K562 (cell line): ENCODE data around the gene CMTR1. TPM values are rescaled to one million over a fixed set of nuclear protein-coding genes. Genes with fewer than 3 reads are reported as not detected.

Source experiments
- BRF2 ChIP-seq: IDR thresholded peaks from 3 replicates; pipeline ENCODE4 v1.6.1; 2011; ENCODE audit warnings: borderline replicate concordance, mild to moderate bottlenecking; ENCODE audit not compliant: insufficient read length, insufficient read depth
- ETV6 ChIP-seq, 3 experiments: fragments of 150-350 bp in 1 of 3; sonication (generic) in 1 of 3; formaldehyde crosslinking in 1 of 3; IDR thresholded peaks; 2 replicates each; pipeline versions ENCODE4 v1.6.1 to v1.8.0; 2014 to 2022; ENCODE audit warnings: borderline replicate concordance in 2 of 3, low read depth in 2 of 3, antibody characterized with exemption in 1 of 3, low read length in 1 of 3, mild to moderate bottlenecking in 1 of 3, missing genetic modification reagents in 1 of 3
- GATAD2A ChIP-seq: fragments of 450-650 bp; IDR thresholded peaks from 2 replicates; pipeline ENCODE4 v1.6.1; 2017
- HDAC6 ChIP-seq: IDR thresholded peaks from 2 replicates; pipeline ENCODE4 v1.6.1; 2012; ENCODE audit warnings: low read depth, mild to moderate bottlenecking, control low read depth, inconsistent platforms, low read length, moderate library complexity
- HDGF ChIP-seq: fragments of 450-650 bp; IDR thresholded peaks from 2 replicates; pipeline ENCODE4 v1.6.1; 2016
- MYNN ChIP-seq, 2 experiments: sonication (generic); formaldehyde crosslinking in 1 of 2; IDR thresholded peaks; 2 replicates each; pipeline versions ENCODE4 v1.5.0 to v1.6.1; 2016 to 2020; ENCODE audit warnings: antibody characterized with exemption in 1 of 2, missing genetic modification reagents in 1 of 2
- NFIC ChIP-seq: fragments of 450-650 bp; IDR thresholded peaks from 2 replicates; pipeline ENCODE4 v1.6.1; 2017; ENCODE audit warnings: mild to moderate bottlenecking, inconsistent platforms
- NONO ChIP-seq, 2 experiments: fragments of 200-400 bp in 1 of 2; fragments of 450-650 bp in 1 of 2; formaldehyde crosslinking in 1 of 2; IDR thresholded peaks; 2 replicates each; pipeline ENCODE4 v1.6.1; 2017; ENCODE audit warnings: low read depth in 2 of 2, mild to moderate bottlenecking in 2 of 2, moderate library complexity in 2 of 2, low read length in 1 of 2
- RAD21 ChIP-seq, 2 experiments: fragments of 250-450 bp in 1 of 2; fragments of 450-650 bp in 1 of 2; sonication (Bioruptor Pico) in 1 of 2; formaldehyde crosslinking in 1 of 2; IDR thresholded peaks in 1 of 2; conservative IDR thresholded peaks in 1 of 2; 2 replicates each; pipeline versions ENCODE4 v1.4.0 to v1.8.0; 2020 to 2022; ENCODE audit warnings: mild to moderate bottlenecking in 2 of 2, moderate library complexity in 1 of 2
- ZBTB2 ChIP-seq: fragments of 450-650 bp; IDR thresholded peaks from 2 replicates; pipeline ENCODE4 v1.6.1; 2016; ENCODE audit warnings: antibody characterized with exemption
- ZFPM2 ChIP-seq: fragments of 250-450 bp; sonication (Bioruptor Pico); IDR thresholded peaks from 2 replicates; pipeline ENCODE4 v1.5.1; 2022; ENCODE audit warnings: mild to moderate bottlenecking
- ZNF184 ChIP-seq: sonication (generic); formaldehyde crosslinking; IDR thresholded peaks from 2 replicates; pipeline ENCODE4 v1.5.0; 2020; ENCODE audit warnings: missing genetic modification reagents
- ZNF561 ChIP-seq: fragments of 450-650 bp; formaldehyde crosslinking; conservative IDR thresholded peaks from 2 replicates; pipeline ENCODE4 v1.4.0; 2020; ENCODE audit warnings: mild to moderate bottlenecking, moderate library complexity
- polyA plus RNA-seq, 8 experiments: library from polyadenylated mRNA; depleted of rRNA in 4 of 8; stranded (reverse) in 5 of 8; unstranded in 3 of 8; fragments of >200 nt; fragmentation: Nextera tagmentation in 2 of 8; fragmentation: Illumina TruSeq in 1 of 8; extraction: Ambion mirVana in 2 of 8; extraction: Trizol in 1 of 8; gene quantifications; 2 replicates each; pipeline versions ENCODE4 v1.2.1 to v1.2.3, GENCODE V29; 2011 to 2014; ENCODE audit warnings: inconsistent platforms in 1 of 8, missing spikeins in 1 of 8
- total RNA-seq, 7 experiments: library from RNA; depleted of rRNA in 6 of 7; stranded (reverse); fragments of >200 nt in 6 of 7; fragmentation: Illumina TruSeq in 2 of 7; extraction: Trizol in 2 of 7; gene quantifications; 2 replicates each; pipeline versions ENCODE4 v1.2.1 to v1.2.3, GENCODE V29; 2011 to 2021; ENCODE audit warnings: low replicate concordance in 1 of 7
- TF ChIP-seq, protein P1 (sequence below), 2 experiments: fragments of 450-650 bp in 1 of 2; sonication (generic) in 1 of 2; formaldehyde crosslinking in 1 of 2; IDR thresholded peaks; 2 replicates each; pipeline versions ENCODE4 v1.7.1 to v1.9.0; 2016 to 2022; ENCODE audit warnings: inconsistent platforms in 1 of 2, mild to moderate bottlenecking in 1 of 2, missing genetic modification reagents in 1 of 2

The CMTR1 gene
- total and polyA plus RNA-seq, 9 of the 15 experiments (the other 6 are each of a cell fraction or from before 2014, with no cell fraction given), result 2.9 to 63.5 (median 49.5) TPM

GRCh38 chr6:37489697-37490336, 56.8 kb downstream of the CMTR1 start (continued):
- TF ChIP-seq GATAD2A, result no peak
- no peak for TF ChIP-seq ZNF184
- TF ChIP-seq MYNN (IDR thresholded peaks at IDR 0.05), result no peak
- TF ChIP-seq MYNN (CRISPR knock-in tag; IDR thresholded peaks at IDR 0.05), result no peak
- no peak for TF ChIP-seq ETV6 (IDR thresholded peaks at IDR 0.05; ENCODE audit: borderline replicate concordance in 1 of 2, low read depth in 2 of 2, low read length in 1 of 2)
- no peak for TF ChIP-seq ETV6 (CRISPR knock-in tag; IDR thresholded peaks at IDR 0.05; ENCODE audit: borderline replicate concordance)
- no peak for TF ChIP-seq NONO (IDR thresholded peaks at IDR 0.05; ENCODE audit: low read depth in 2 of 2, low read length in 1 of 2)
- TF ChIP-seq, protein P1, sequence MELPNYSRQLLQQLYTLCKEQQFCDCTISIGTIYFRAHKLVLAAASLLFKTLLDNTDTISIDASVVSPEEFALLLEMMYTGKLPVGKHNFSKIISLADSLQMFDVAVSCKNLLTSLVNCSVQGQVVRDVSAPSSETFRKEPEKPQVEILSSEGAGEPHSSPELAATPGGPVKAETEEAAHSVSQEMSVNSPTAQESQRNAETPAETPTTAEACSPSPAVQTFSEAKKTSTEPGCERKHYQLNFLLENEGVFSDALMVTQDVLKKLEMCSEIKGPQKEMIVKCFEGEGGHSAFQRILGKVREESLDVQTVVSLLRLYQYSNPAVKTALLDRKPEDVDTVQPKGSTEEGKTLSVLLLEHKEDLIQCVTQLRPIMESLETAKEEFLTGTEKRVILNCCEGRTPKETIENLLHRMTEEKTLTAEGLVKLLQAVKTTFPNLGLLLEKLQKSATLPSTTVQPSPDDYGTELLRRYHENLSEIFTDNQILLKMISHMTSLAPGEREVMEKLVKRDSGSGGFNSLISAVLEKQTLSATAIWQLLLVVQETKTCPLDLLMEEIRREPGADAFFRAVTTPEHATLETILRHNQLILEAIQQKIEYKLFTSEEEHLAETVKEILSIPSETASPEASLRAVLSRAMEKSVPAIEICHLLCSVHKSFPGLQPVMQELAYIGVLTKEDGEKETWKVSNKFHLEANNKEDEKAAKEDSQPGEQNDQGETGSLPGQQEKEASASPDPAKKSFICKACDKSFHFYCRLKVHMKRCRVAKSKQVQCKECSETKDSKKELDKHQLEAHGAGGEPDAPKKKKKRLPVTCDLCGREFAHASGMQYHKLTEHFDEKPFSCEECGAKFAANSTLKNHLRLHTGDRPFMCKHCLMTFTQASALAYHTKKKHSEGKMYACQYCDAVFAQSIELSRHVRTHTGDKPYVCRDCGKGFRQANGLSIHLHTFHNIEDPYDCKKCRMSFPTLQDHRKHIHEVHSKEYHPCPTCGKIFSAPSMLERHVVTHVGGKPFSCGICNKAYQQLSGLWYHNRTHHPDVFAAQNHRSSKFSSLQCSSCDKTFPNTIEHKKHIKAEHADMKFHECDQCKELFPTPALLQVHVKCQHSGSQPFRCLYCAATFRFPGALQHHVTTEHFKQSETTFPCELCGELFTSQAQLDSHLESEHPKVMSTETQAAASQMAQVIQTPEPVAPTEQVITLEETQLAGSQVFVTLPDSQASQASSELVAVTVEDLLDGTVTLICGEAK (IDR thresholded peaks at IDR 0.05), result no peak
- TF ChIP-seq, protein P1 (CRISPR knock-in tag; IDR thresholded peaks at IDR 0.05), result no peak
- peak; percentile 66 for TF ChIP-seq NFIC
- TF ChIP-seq HDGF, result no peak
- TF ChIP-seq BRF2, result no peak
- TF ChIP-seq ZFPM2 (CRISPR knock-in tag), result no peak
- no peak for TF ChIP-seq ZNF561 (CRISPR knock-in tag)
- TF ChIP-seq RAD21 (CRISPR knock-in tag; conservative IDR thresholded peaks at IDR 0.05 in 1 of 2, IDR thresholded peaks at IDR 0.05 in 1 of 2), result peak in 1 of 2 experiments; percentile 37; a peak in 1 of 4 replicates
- TF ChIP-seq ZBTB2, result no peak
- no peak for TF ChIP-seq HDAC6
